Heart left ventricle (tissue), 13 donors: Measurements from ENCODE around the gene SPATA2L.
"Not testable (repeated sequence)": the region's sequence is repeated elsewhere in the genome, so short reads cannot be mapped to it uniquely, and the experiment has no call there.

Source experiments
- POLR2A ChIP-seq, 2 donors: fragments of 450-650 bp; IDR thresholded peaks; one replicate each; pipeline ENCODE4 v1.6.1; 2017; ENCODE audit warnings: antibody characterized with exemption in 2 of 2, mild to moderate bottlenecking in 2 of 2, moderate library complexity in 2 of 2
- TF ChIP-seq, protein P1 (sequence below), 12 donors: fragments of 200-600 bp; sonication (generic) in 4 of 12; IDR thresholded peaks; one replicate each; pipeline versions ENCODE4 v1.5.0 to v1.8.0; 2018 to 2022; ENCODE audit warnings: antibody characterized with exemption in 12 of 12, mild to moderate bottlenecking in 5 of 12
- donor health status: ischemic (EF 13 %, LVEDD 7.1; RV severe dilation, severe dysfunction).
- donor health status: DM: no; HTN: yes; CAD: no.
- donor health status: DM: no; HTN: no; CAD: no.
- donor health status: ischemic (EF 25% LVEDD 6.9; RV normal size, moderate dysfunction).
- donor health status: ischemic (EF 25% LVEDD 5.7; RV mildly dilated, moderate dysfunction).
- donor health status: ischemic (EF 35%, LVEDD 5.7; RV mildly dilated, moderate dysfunction).
- donor health status: nonischemic (EF 11% LVEDD 7.7; RV severe dilation, severe dysfunction).
- donor health status: DM: yes; HTN: yes; CAD: no.
- donor health status: PGD.
- donor health status: ischemic (EF 29% LVEDD 5.4; RV normal size, mild dysfunction).
- donor health status: nonischemic (EF 23%, LVEDD 6.1; RV moderate dilation, normal function).

DNA sequence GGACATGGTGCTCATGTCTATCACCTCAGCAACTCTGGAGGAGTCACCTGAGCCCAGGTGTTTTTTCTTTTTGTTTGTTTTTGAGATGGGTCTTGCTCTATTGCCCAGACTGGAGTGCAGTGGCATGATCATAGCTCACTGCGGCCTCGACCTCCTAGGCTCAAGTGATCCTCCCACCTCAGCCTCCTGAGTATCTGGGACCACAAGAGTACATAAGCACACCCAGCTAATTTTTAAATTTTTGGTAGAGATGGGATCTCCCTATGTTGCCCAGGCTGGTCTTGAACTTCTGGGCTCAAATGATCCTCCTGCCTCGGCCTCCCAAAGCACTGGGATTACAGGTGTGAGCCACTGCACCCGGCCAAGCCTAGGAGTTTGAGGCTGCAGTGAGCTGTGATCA lies 11.9 kb downstream of the SPATA2L start:
- TF ChIP-seq, protein P1, sequence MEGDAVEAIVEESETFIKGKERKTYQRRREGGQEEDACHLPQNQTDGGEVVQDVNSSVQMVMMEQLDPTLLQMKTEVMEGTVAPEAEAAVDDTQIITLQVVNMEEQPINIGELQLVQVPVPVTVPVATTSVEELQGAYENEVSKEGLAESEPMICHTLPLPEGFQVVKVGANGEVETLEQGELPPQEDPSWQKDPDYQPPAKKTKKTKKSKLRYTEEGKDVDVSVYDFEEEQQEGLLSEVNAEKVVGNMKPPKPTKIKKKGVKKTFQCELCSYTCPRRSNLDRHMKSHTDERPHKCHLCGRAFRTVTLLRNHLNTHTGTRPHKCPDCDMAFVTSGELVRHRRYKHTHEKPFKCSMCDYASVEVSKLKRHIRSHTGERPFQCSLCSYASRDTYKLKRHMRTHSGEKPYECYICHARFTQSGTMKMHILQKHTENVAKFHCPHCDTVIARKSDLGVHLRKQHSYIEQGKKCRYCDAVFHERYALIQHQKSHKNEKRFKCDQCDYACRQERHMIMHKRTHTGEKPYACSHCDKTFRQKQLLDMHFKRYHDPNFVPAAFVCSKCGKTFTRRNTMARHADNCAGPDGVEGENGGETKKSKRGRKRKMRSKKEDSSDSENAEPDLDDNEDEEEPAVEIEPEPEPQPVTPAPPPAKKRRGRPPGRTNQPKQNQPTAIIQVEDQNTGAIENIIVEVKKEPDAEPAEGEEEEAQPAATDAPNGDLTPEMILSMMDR (IDR thresholded peaks at IDR 0.05), result not testable (repeated sequence)
- TF ChIP-seq POLR2A (IDR thresholded peaks at IDR 0.05), result not testable (repeated sequence)
